GM18499 (cell line): ENCODE results near the gene GREB1L.

Experiments used
- ATAC-seq: cut with Tn5 transposase; IDR thresholded peaks from one replicate; pipeline ENCODE4 v1.9.1; 2021; ENCODE audit warnings: moderate number of reproducible peaks; ENCODE audit not compliant: insufficient read depth, unreplicated experiment

The GREB1L gene

GRCh38 chr18:21534327-21534726, 292.3 kb downstream of the GREB1L start:
- ATAC-seq, result no peak

- ATAC-seq, result no peak
Measured at GRCh38 chr18:21538230-21538629, 296.2 kb downstream of the GREB1L start.

- ATAC-seq, result no peak
Measured at GRCh38 chr18:21546423-21546822, 304.4 kb downstream of the GREB1L start.

GRCh38 chr18:21548647-21549046, 306.6 kb downstream of the GREB1L start:
- ATAC-seq, result no peak

- no peak for ATAC-seq
Measured at GRCh38 chr18:21550510-21550970, 308.5 kb downstream of the GREB1L start.

GRCh38 chr18:21557607-21558253, 315.7 kb downstream of the GREB1L start:
- ATAC-seq, result no peak

- no peak for ATAC-seq
Measured at GRCh38 chr18:21559195-21559594, 317.2 kb downstream of the GREB1L start.

- no peak for ATAC-seq
Measured at GRCh38 chr18:21571772-21572171, 329.7 kb downstream of the GREB1L start.
